DMS153 treated with DMSO at 0.1 percent for 48 hours (cell line): ENCODE results near the gene LMAN2.
"Not testable (repeated sequence)": the region's sequence is repeated elsewhere in the genome, so short reads cannot be mapped to it uniquely, and the experiment has no call there.

Source experiments
- DNase-seq: peaks from one replicate; lab custom pipeline; 2025; ENCODE audit not compliant: unreplicated experiment; lab: John Stamatoyannopoulos, UW

Gene LMAN2

GRCh38 chr5:177349762-177350161 is 1.7 kb downstream of the LMAN2 start:
- no peak for DNase-seq

GRCh38 chr5:177349362-177349647 is 2.2 kb downstream of the LMAN2 start:
- no peak for DNase-seq

- no peak for DNase-seq
Measured at GRCh38 chr5:177347699-177348098, 3.8 kb downstream of the LMAN2 start.

GRCh38 chr5:177346820-177347219 is 4.6 kb downstream of the LMAN2 start:
- no peak for DNase-seq

GRCh38 chr5:177344891-177345290 is 6.6 kb downstream of the LMAN2 start:
- DNase-seq: no peak

- DNase-seq: no peak
Measured at GRCh38 chr5:177343777-177344176, 7.7 kb downstream of the LMAN2 start.

- not testable (repeated sequence) for DNase-seq
Measured at GRCh38 chr5:177343000-177343399, 8.5 kb downstream of the LMAN2 start.

GRCh38 chr5:177339107-177339638 is 12.3 kb downstream of the LMAN2 start:
- no peak for DNase-seq

GRCh38 chr5:177338251-177339106 is 13.0 kb downstream of the LMAN2 start:
- DNase-seq: no peak

- DNase-seq: no peak
Measured at GRCh38 chr5:177336603-177337494, 14.6 kb downstream of the LMAN2 start.

- no peak for DNase-seq
Measured at GRCh38 chr5:177336112-177336511, 15.4 kb downstream of the LMAN2 start.

GRCh38 chr5:177335701-177336065 is 15.8 kb downstream of the LMAN2 start:
- DNase-seq: no peak

- DNase-seq: no peak
Measured at GRCh38 chr5:177334781-177335700, 16.4 kb downstream of the LMAN2 start.

GRCh38 chr5:177334155-177334551 is 17.3 kb downstream of the LMAN2 start:
- DNase-seq: no peak

- no peak for DNase-seq
Measured at GRCh38 chr5:177333420-177334154, 17.9 kb downstream of the LMAN2 start.

GRCh38 chr5:177332896-177333260 is 18.6 kb downstream of the LMAN2 start:
- DNase-seq: no peak

- DNase-seq: no peak
Measured at GRCh38 chr5:177332031-177332895, 19.2 kb downstream of the LMAN2 start.

GRCh38 chr5:177330991-177331842 is 20.3 kb downstream of the LMAN2 start:
- no peak for DNase-seq
